Thoracic aorta (tissue), 2 donors: Measurements from ENCODE around the gene ABCA13. TPM values are rescaled to one million over a fixed set of nuclear protein-coding genes. Genes with fewer than 3 reads are reported as not detected.

Experiments
- ATAC-seq: fragments of 150-250 bp; one replicate; pipeline ENCODE4 v1.8.0; 2017; ENCODE audit warnings: low read depth; ENCODE audit not compliant: insufficient number of reproducible peaks, low FRiP score
- DNase-seq: peaks from one replicate; pipeline ENCODE4 v3.0.0-alpha.2; 2020; ENCODE audit warnings: low spot score
- H3K27ac ChIP-seq, 2 donors: fragments of 200-600 bp; sonication (generic); 1 replicate in 1 of 2; 2 replicates in 1 of 2; pipeline ENCODE4 v1.5.1; 2016; ENCODE audit warnings: mild to moderate bottlenecking in 2 of 2, moderate library complexity in 2 of 2
- H3K27me3 ChIP-seq: fragments of 200-600 bp; sonication (generic); replicated peaks from 2 replicates; pipeline ENCODE4 v1.6.0; 2016; ENCODE audit warnings: mild to moderate bottlenecking; ENCODE audit not compliant: insufficient read depth
- H3K36me3 ChIP-seq: fragments of 200-600 bp; sonication (generic); one replicate; pipeline ENCODE4 v1.5.1; 2016
- H3K4me1 ChIP-seq, 2 donors: fragments of 200-600 bp; sonication (generic); 1 replicate in 1 of 2; 2 replicates in 1 of 2; pipeline versions ENCODE4 v1.5.1 to v1.6.0; 2016; ENCODE audit warnings: low read depth in 2 of 2, mild to moderate bottlenecking in 1 of 2; ENCODE audit not compliant: control insufficient read depth in 1 of 2
- H3K4me3 ChIP-seq: fragments of 200-600 bp; sonication (generic); 2 replicates; pipeline ENCODE4 v1.5.1; 2016; ENCODE audit warnings: mild to moderate bottlenecking
- H3K9me3 ChIP-seq: fragments of 200-600 bp; sonication (generic); 2 replicates; pipeline ENCODE4 v1.5.1; 2016
- total RNA-seq, 2 donors: library from RNA; depleted of rRNA; stranded (reverse); fragments of >200 nt; gene quantifications; one replicate each; pipeline versions ENCODE4 v1.1.0 to v1.2.3, GENCODE V29; 2016
- TF ChIP-seq, protein P1 (sequence below): fragments of 200-600 bp; sonication (generic); IDR thresholded peaks from one replicate; pipeline ENCODE4 v1.5.1; 2019; ENCODE audit warnings: antibody characterized with exemption

ABCA13 gene
- total RNA-seq, 2 donors from 2014 or later = not detected

DNA sequence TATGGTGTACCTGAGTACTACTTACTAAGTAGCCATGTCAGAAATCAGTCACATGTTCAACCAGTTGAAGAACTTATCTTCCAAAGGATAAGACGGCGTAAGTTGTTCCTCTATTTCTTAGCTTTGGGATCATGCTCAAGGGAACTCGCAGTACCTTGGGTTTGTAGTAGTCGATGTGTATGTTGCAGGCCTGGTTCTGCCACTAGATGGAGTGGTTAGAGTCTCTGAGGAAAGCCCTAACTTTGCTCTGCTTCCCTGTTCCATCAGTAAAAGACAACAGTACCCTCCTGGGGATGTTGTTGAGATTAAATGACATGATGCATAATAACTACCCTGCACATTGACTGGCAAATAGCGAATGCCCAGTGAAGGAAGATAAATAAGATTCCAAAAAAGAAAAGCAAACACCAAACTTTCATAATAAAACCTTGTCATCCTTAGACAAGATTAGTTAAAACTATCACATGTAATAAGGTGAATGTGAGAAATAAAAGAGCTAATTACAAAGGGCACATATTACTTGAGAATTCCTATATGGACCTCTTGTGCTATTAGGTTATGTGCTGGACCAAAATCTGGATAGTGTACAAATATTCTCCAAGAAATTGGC, 165.9 kb downstream of the ABCA13 start:
- TF ChIP-seq, protein P1, sequence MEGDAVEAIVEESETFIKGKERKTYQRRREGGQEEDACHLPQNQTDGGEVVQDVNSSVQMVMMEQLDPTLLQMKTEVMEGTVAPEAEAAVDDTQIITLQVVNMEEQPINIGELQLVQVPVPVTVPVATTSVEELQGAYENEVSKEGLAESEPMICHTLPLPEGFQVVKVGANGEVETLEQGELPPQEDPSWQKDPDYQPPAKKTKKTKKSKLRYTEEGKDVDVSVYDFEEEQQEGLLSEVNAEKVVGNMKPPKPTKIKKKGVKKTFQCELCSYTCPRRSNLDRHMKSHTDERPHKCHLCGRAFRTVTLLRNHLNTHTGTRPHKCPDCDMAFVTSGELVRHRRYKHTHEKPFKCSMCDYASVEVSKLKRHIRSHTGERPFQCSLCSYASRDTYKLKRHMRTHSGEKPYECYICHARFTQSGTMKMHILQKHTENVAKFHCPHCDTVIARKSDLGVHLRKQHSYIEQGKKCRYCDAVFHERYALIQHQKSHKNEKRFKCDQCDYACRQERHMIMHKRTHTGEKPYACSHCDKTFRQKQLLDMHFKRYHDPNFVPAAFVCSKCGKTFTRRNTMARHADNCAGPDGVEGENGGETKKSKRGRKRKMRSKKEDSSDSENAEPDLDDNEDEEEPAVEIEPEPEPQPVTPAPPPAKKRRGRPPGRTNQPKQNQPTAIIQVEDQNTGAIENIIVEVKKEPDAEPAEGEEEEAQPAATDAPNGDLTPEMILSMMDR = no peak
- Histone ChIP-seq H3K4me1 (no peaks in the 10 kb centered on the region), H3K27me3 (no peaks in the 10 kb centered on the region), H3K9me3 (no peaks in the 10 kb centered on the region), H3K27ac (no peak overlapping the region), H3K4me3 (no peak overlapping the region), H3K36me3 (no peaks in the 10 kb centered on the region)
- DNase-seq (no peak), ATAC-seq (no peak)

DNA sequence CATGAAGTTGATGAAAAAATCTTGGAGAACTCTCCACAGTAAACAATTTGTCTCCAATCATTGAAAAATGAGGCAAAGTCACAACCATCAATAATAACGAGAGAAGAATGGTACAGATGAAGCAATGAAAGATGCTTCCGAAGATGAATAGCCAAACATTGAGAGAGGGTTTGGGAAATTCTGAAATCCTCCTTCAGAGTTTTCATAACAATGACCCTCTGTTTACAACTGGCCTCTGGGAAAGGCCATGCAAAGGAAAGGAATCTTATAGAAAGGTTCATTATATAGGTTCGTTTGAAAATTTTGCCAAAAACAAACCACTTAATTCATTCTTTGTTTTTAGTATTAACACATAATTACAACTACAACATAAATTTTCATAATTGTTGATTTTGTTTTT, 166.5 kb downstream of the ABCA13 start:
- no peak for ATAC-seq
- no peak overlapping the region for H3K27ac ChIP-seq
- H3K4me3 ChIP-seq = no peak overlapping the region
- no peaks in the 10 kb centered on the region for H3K27me3 ChIP-seq
- TF ChIP-seq, protein P1 = no peak
- DNase-seq = no peak
- H3K36me3 ChIP-seq = no peaks in the 10 kb centered on the region
- H3K4me1 ChIP-seq = no peaks in the 10 kb centered on the region
- no peaks in the 10 kb centered on the region for H3K9me3 ChIP-seq

GRCh38 chr7:48347230-48347825, 176.1 kb downstream of the ABCA13 start:
- no peak overlapping the region for H3K27ac ChIP-seq
- ATAC-seq (no peak), DNase-seq (no peak)
- no peaks in the 10 kb centered on the region for H3K36me3 ChIP-seq
- no peaks in the 10 kb centered on the region for H3K9me3 ChIP-seq
- H3K4me3 ChIP-seq = no peak overlapping the region
- H3K27me3 ChIP-seq = no peaks in the 10 kb centered on the region
- H3K4me1 ChIP-seq = no peaks in the 10 kb centered on the region
- TF ChIP-seq, protein P1 = no peak

DNA sequence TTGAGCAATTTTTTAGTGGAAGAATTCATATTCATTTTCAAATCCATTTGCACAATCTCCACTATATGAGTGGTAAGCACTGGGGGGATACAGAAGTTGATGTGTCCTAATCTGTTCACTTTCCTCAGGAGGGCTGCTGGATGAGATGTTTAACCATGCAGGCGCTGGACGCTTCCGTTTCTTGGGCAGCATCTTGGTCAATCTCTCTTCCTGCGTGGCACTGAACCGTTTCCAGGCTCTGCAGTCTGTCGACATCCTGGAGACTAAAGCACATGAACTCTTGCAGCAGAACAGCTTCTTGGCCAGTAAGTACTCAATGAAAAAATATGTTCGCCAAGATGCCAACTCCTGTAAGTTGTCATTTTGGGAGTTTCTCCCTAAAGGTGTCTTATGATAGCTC, 179.3 kb downstream of the ABCA13 start:
- H3K27me3 ChIP-seq = no peaks in the 10 kb centered on the region
- no peaks in the 10 kb centered on the region for H3K9me3 ChIP-seq
- no peaks in the 10 kb centered on the region for H3K36me3 ChIP-seq
- H3K4me3 ChIP-seq = no peak overlapping the region
- TF ChIP-seq, protein P1 = no peak
- no peaks in the 10 kb centered on the region for H3K4me1 ChIP-seq
- H3K27ac ChIP-seq = no peak overlapping the region
- DNase-seq = no peak
- ATAC-seq = no peak

DNA sequence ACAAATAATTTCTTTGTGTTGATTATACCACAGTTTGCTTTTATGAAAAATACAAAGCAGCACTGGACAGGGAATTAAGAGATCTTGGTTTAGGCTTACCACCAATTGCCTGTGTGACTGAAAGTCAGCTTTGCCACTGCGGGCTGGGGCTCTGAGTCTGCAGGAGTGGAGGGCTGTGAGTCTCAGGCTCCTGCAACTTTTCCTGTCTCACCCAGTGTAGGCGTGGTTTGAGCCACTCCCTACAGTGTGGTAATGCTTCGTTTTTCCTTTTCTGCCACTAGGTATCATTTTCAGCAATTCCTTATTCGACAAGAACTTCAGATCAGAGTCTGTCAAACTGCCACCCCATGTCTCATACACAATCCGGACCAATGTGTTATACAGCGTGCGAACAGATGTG, 180.6 kb downstream of the ABCA13 start:
- no peak overlapping the region for H3K27ac ChIP-seq
- DNase-seq = no peak
- H3K9me3 ChIP-seq = no peaks in the 10 kb centered on the region
- TF ChIP-seq, protein P1 = no peak
- H3K36me3 ChIP-seq = no peaks in the 10 kb centered on the region
- no peak overlapping the region for H3K4me3 ChIP-seq
- H3K27me3 ChIP-seq = no peaks in the 10 kb centered on the region
- ATAC-seq = no peak
- no peaks in the 10 kb centered on the region for H3K4me1 ChIP-seq
